Right renal pelvis (tissue), 4 donors: ENCODE measurements around the gene FOXE3. TPM values are rescaled to one million over a fixed set of nuclear protein-coding genes. Genes with fewer than 3 reads are reported as not detected.

Source experiments
- DNase-seq, 4 donors: peaks; one replicate each; pipeline ENCODE4 v3.0.0-alpha.2; 2013; ENCODE audit warnings: low read depth in 4 of 4, low spot score in 3 of 4, missing footprints in 1 of 4
- polyA plus RNA-seq, 4 donors: library from polyadenylated mRNA; unstranded; fragments of 120-200 nt; gene quantifications; one replicate each; pipeline ENCODE4 v1.2.1, GENCODE V29; 2013; ENCODE audit not compliant: insufficient read length in 4 of 4

The FOXE3 gene
- under 1 TPM in 3 of 4 donors, not detected in 1; 0.11 to 0.27 (median 0.26) TPM for polyA plus RNA-seq

GRCh38 chr1:47415728-47416318 is at the start of gene FOXE3:
Gene FOXE3, plus strand, starts transcription at chr1:47416285. Its CDS starts 31 bp downstream, at chr1:47416316.
- no peak for DNase-seq

GRCh38 chr1:47367651-47368050 is 48.4 kb upstream of the FOXE3 start:
- DNase-seq = no peak

- no peak for DNase-seq
These were observed 45.0 kb upstream of the FOXE3 start for GRCh38 chr1:47371016-47371517.

GRCh38 chr1:47374501-47374900 is 41.6 kb upstream of the FOXE3 start:
- no peak for DNase-seq

- no peak for DNase-seq
These were observed 37.9 kb upstream of the FOXE3 start for GRCh38 chr1:47378147-47378546.

GRCh38 chr1:47380699-47381098 is 35.4 kb upstream of the FOXE3 start:
- no peak for DNase-seq

GRCh38 chr1:47382399-47382983 is 33.6 kb upstream of the FOXE3 start:
- no peak for DNase-seq

GRCh38 chr1:47384083-47384482 is 32.0 kb upstream of the FOXE3 start:
- no peak for DNase-seq

GRCh38 chr1:47385020-47385419 is 31.1 kb upstream of the FOXE3 start:
- no peak for DNase-seq

- DNase-seq = no peak
These were observed 29.8 kb upstream of the FOXE3 start for GRCh38 chr1:47386268-47386667.

GRCh38 chr1:47388030-47388890 is 27.8 kb upstream of the FOXE3 start:
- DNase-seq = no peak

- peak; percentile 31 to 54 (median 46) for DNase-seq
These were observed 27.2 kb upstream of the FOXE3 start for GRCh38 chr1:47388891-47389238.

- DNase-seq = no peak
These were observed 26.4 kb upstream of the FOXE3 start for GRCh38 chr1:47389731-47390130.

GRCh38 chr1:47390843-47391242 is 25.2 kb upstream of the FOXE3 start:
- no peak for DNase-seq

- DNase-seq = no peak
These were observed 22.9 kb upstream of the FOXE3 start for GRCh38 chr1:47393141-47393540.

- no peak for DNase-seq
These were observed 20.7 kb upstream of the FOXE3 start for GRCh38 chr1:47395433-47395832.

- no peak for DNase-seq
These were observed 19.4 kb upstream of the FOXE3 start for GRCh38 chr1:47396671-47397196.

GRCh38 chr1:47399138-47399845 is 16.8 kb upstream of the FOXE3 start:
- DNase-seq = no peak

GRCh38 chr1:47399846-47400155 is 16.3 kb upstream of the FOXE3 start:
- DNase-seq = no peak

- no peak for DNase-seq
These were observed 14.3 kb upstream of the FOXE3 start for GRCh38 chr1:47401761-47402160.

- DNase-seq = no peak
These were observed 13.5 kb upstream of the FOXE3 start for GRCh38 chr1:47402591-47402990.
